SK-N-SH (cell line): Measurements from ENCODE around the gene STARD10. TPM values are rescaled to one million over a fixed set of nuclear protein-coding genes. Genes with fewer than 3 reads are reported as not detected.

Experiments used
- CTCF ChIA-PET: fragments of 300-600, 350-600 bp; formaldehyde crosslinking; extraction: SDS; loops from one replicate; lab custom pipeline; 2021; lab: Yijun Ruan, JAX
- POLR2A ChIA-PET: fragments of 350-600 bp; sonication (Branson Sonifier 250); formaldehyde crosslinking; extraction: SDS; loops from one replicate; lab custom pipeline; 2020; ENCODE audit warnings: antibody characterized with exemption, inconsistent platforms; lab: Yijun Ruan, JAX
- DNase-seq: peaks from one replicate; pipeline ENCODE4 v3.0.0; 2012
- H2AFZ ChIP-seq: fragments of 200-600 bp; sonication (generic); 2 replicates; pipeline ENCODE4 v1.8.1; 2016; ENCODE audit warnings: antibody characterized with exemption, mild to moderate bottlenecking, low read depth
- H3F3A ChIP-seq: fragments of 200-600 bp; sonication (generic); replicated peaks from 2 replicates; pipeline ENCODE3; 2016; ENCODE audit warnings: antibody characterized with exemption, mild to moderate bottlenecking; ENCODE audit not compliant: insufficient read depth
- H3K27ac ChIP-seq, 2 experiments: fragments of 200-500 bp in 1 of 2; fragments of 200-600 bp in 1 of 2; sonication (Bioruptor generic) in 1 of 2; sonication (generic), shearing (Covaris generic) in 1 of 2; 2 replicates each; pipeline versions ENCODE4 v1.5.1 to v1.6.1; 2014 to 2016; ENCODE audit warnings: low read depth in 2 of 2, inconsistent platforms in 1 of 2, low read length in 1 of 2, mild to moderate bottlenecking in 1 of 2, mixed read lengths in 1 of 2
- H3K27me3 ChIP-seq: fragments of 200-600 bp; sonication (generic), shearing (Covaris generic); 2 replicates; pipeline ENCODE4 v1.6.1; 2016; ENCODE audit warnings: mixed run types; ENCODE audit not compliant: insufficient read depth
- H3K36me3 ChIP-seq, 2 experiments: fragments of 200-500 bp in 1 of 2; fragments of 200-600 bp in 1 of 2; sonication (Bioruptor generic) in 1 of 2; sonication (generic) in 1 of 2; replicated peaks in 1 of 2; 2 replicates each; pipeline versions ENCODE3 to v1.5.1; 2014 to 2016; ENCODE audit warnings: low read length in 1 of 2, mild to moderate bottlenecking in 1 of 2; ENCODE audit not compliant: insufficient read depth in 2 of 2, control insufficient read depth in 1 of 2
- H3K4me1 ChIP-seq, 2 experiments: fragments of 200-500 bp in 1 of 2; fragments of 200-600 bp in 1 of 2; sonication (Bioruptor generic) in 1 of 2; sonication (generic), shearing (Covaris generic) in 1 of 2; 2 replicates each; pipeline versions ENCODE4 v1.5.1 to v1.6.1; 2014 to 2016; ENCODE audit warnings: low read depth in 1 of 2, low read length in 1 of 2, mixed run types in 1 of 2; ENCODE audit not compliant: insufficient read depth in 2 of 2, control insufficient read depth in 1 of 2
- H3K4me2 ChIP-seq: fragments of 200-600 bp; sonication (generic), shearing (Covaris generic); 2 replicates; pipeline ENCODE4 v1.6.1; 2017; ENCODE audit warnings: mixed run types
- H3K4me3 ChIP-seq, 2 experiments: fragments of 200-500 bp in 1 of 2; fragments of 200-600 bp in 1 of 2; sonication (Bioruptor generic) in 1 of 2; sonication (generic), shearing (Covaris generic) in 1 of 2; 2 replicates each; pipeline versions ENCODE4 v1.5.1 to v1.8.1; 2014 to 2016; ENCODE audit warnings: low read depth in 2 of 2, inconsistent platforms in 1 of 2, low read length in 1 of 2, mild to moderate bottlenecking in 1 of 2, mixed read lengths in 1 of 2, moderate library complexity in 1 of 2
- H3K79me2 ChIP-seq: fragments of 200-600 bp; sonication (generic); 2 replicates; pipeline ENCODE4 v1.8.1; 2017; ENCODE audit warnings: mild to moderate bottlenecking; ENCODE audit not compliant: insufficient read depth
- H3K9ac ChIP-seq: fragments of 200-600 bp; sonication (generic); 2 replicates; pipeline ENCODE4 v1.6.1; 2017; ENCODE audit warnings: mixed run types
- H3K9me2 ChIP-seq: fragments of 200-600 bp; sonication (generic); 2 replicates; pipeline ENCODE4 v1.6.1; 2017; ENCODE audit warnings: mixed run types
- H3K9me3 ChIP-seq: fragments of 200-600 bp; sonication (generic); 2 replicates; pipeline ENCODE4 v1.6.1; 2017; ENCODE audit warnings: mixed run types, mild to moderate bottlenecking, moderate library complexity
- H4K20me1 ChIP-seq: fragments of 200-600 bp; sonication (generic); 2 replicates; pipeline ENCODE4 v1.6.1; 2017; ENCODE audit warnings: mild to moderate bottlenecking, mixed run types; ENCODE audit not compliant: insufficient read depth
- CHD2 ChIP-seq: fragments of 150-350 bp; IDR thresholded peaks from 2 replicates; pipeline ENCODE4 v1.6.1; 2018; ENCODE audit warnings: low read length; ENCODE audit not compliant: partially characterized antibody
- EP300 ChIP-seq, 2 experiments: IDR thresholded peaks; 2 replicates each; pipeline versions ENCODE4 v1.4.0 to v1.6.1; 2012; ENCODE audit warnings: borderline replicate concordance in 1 of 2, low read depth in 1 of 2, low read length in 1 of 2
- FOSL2 ChIP-seq: IDR thresholded peaks from 2 replicates; pipeline ENCODE4 v1.4.0; 2012; ENCODE audit warnings: low read depth, mild to moderate bottlenecking, moderate library complexity, borderline replicate concordance
- FOXM1 ChIP-seq: IDR thresholded peaks from 2 replicates; pipeline ENCODE4 v1.4.0; 2012; ENCODE audit warnings: low read depth, mild to moderate bottlenecking
- GATA2 ChIP-seq: sonication (generic); formaldehyde crosslinking; IDR thresholded peaks from 2 replicates; pipeline ENCODE4 v1.5.0; 2020; ENCODE audit warnings: mild to moderate bottlenecking, missing genetic modification reagents
- JUND ChIP-seq: IDR thresholded peaks from 2 replicates; pipeline ENCODE4 v1.4.0; 2012
- NRF1 ChIP-seq: IDR thresholded peaks from 2 replicates; pipeline ENCODE4 v1.6.1; 2012; ENCODE audit warnings: low read depth, mild to moderate bottlenecking, low read length
- RCOR1 ChIP-seq: fragments of 150-350 bp; IDR thresholded peaks from 2 replicates; pipeline ENCODE4 v1.6.1; 2017; ENCODE audit warnings: antibody characterized with exemption, low read length
- RFX5 ChIP-seq: IDR thresholded peaks from 2 replicates; pipeline ENCODE4 v1.6.1; 2012; ENCODE audit warnings: mild to moderate bottlenecking, improper control_type of control experiment, low read length
- RXRA ChIP-seq: IDR thresholded peaks from 2 replicates; pipeline ENCODE4 v1.4.0; 2012; ENCODE audit warnings: low read depth, mild to moderate bottlenecking, borderline replicate concordance
- SMC3 ChIP-seq: IDR thresholded peaks from 2 replicates; pipeline ENCODE4 v1.6.1; 2012; ENCODE audit warnings: low read depth, low read length, improper control_type of control experiment
- TCF12 ChIP-seq: IDR thresholded peaks from 2 replicates; pipeline ENCODE4 v1.4.0; 2012
- TEAD4 ChIP-seq: IDR thresholded peaks from 2 replicates; pipeline ENCODE4 v1.4.0; 2012; ENCODE audit warnings: mild to moderate bottlenecking, borderline replicate concordance; ENCODE audit not compliant: insufficient read depth
- YY1 ChIP-seq: IDR thresholded peaks from 2 replicates; pipeline ENCODE4 v1.4.0; 2012; ENCODE audit warnings: low read depth, mild to moderate bottlenecking
- WGBS: methylation state at CpG from one replicate; pipeline ENCODE4 v1.1.6; 2017; ENCODE audit warnings: low lambda C conversion rate; 5-methylcytosine and 5-hydroxymethylcytosine counted together
- polyA plus RNA-seq, 3 experiments: library from polyadenylated mRNA; depleted of rRNA; stranded (reverse); fragments of >200 nt; gene quantifications; 2 replicates each; pipeline ENCODE4 v1.2.3, GENCODE V29; 2012
- TF ChIP-seq, protein P1 (sequence below): IDR thresholded peaks from 2 replicates; pipeline ENCODE4 v1.4.0; 2012; ENCODE audit warnings: low read depth, borderline replicate concordance
- TF ChIP-seq, protein P2 (sequence below): IDR thresholded peaks from 2 replicates; pipeline ENCODE4; 2012
- TF ChIP-seq, protein P3 (sequence below): fragments of 150-350 bp; IDR thresholded peaks from 2 replicates; pipeline ENCODE4 v1.6.1; 2017; ENCODE audit warnings: antibody characterized with exemption, low read length, low read depth, borderline replicate concordance
- TF ChIP-seq, protein P4 (sequence below): IDR thresholded peaks from 2 replicates; pipeline ENCODE4 v1.4.0; 2012; ENCODE audit warnings: low read depth
- TF ChIP-seq, protein P5 (sequence below): fragments of 200-600 bp; sonication (generic); IDR thresholded peaks from 2 replicates; pipeline ENCODE4 v1.6.1; 2017; ENCODE audit warnings: antibody characterized with exemption, mild to moderate bottlenecking, moderate library complexity

STARD10 gene
- polyA plus RNA-seq, 1 of the 3 experiments (the other 2 are of a cell fraction), result 47.7 TPM

DNA sequence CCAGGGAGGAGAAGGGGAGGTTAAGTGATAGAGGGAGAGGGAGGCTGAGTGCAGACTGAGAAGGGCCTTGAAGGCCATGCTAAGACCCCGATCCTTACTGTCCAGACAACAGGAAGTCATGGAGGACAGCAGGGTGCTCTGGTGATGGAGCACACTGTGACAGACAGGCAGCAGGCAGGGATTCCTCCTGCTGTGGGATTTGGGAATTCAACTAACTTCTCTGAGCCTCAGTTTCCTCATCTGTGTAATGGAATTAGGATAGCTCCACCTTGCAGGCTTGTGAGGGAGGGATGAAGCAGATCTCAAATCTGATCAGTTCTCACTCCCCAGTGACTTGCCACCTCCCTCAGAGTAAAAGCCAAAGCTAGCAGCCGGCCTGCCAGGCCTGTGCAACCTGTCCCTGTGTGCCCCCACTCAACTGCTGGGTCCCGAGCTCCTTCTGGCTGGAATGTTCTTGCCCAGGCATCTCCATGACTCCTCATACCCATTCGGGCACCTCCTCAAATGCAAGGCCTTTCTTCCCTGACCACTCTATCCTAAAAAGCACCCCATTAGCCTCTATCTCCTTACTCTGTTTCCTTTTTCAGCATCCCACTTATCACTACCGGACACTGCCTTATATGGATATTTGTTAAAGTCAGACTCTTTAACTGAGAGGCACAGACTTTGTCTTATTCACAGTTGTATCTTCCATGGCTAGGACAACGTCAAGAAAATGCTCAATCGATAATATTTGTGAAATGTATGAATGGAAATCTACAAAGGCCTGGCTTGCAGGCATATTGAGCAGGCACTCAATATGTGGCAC, 51.1 kb downstream of the STARD10 start (continued):
- TF ChIP-seq, protein P1, sequence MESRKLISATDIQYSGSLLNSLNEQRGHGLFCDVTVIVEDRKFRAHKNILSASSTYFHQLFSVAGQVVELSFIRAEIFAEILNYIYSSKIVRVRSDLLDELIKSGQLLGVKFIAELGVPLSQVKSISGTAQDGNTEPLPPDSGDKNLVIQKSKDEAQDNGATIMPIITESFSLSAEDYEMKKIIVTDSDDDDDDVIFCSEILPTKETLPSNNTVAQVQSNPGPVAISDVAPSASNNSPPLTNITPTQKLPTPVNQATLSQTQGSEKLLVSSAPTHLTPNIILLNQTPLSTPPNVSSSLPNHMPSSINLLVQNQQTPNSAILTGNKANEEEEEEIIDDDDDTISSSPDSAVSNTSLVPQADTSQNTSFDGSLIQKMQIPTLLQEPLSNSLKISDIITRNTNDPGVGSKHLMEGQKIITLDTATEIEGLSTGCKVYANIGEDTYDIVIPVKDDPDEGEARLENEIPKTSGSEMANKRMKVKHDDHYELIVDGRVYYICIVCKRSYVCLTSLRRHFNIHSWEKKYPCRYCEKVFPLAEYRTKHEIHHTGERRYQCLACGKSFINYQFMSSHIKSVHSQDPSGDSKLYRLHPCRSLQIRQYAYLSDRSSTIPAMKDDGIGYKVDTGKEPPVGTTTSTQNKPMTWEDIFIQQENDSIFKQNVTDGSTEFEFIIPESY, result no peak
- TF ChIP-seq, protein P2, sequence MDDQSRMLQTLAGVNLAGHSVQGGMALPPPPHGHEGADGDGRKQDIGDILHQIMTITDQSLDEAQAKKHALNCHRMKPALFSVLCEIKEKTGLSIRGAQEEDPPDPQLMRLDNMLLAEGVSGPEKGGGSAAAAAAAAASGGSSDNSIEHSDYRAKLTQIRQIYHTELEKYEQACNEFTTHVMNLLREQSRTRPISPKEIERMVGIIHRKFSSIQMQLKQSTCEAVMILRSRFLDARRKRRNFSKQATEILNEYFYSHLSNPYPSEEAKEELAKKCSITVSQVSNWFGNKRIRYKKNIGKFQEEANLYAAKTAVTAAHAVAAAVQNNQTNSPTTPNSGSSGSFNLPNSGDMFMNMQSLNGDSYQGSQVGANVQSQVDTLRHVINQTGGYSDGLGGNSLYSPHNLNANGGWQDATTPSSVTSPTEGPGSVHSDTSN, result no peak
- TF ChIP-seq GATA2, result no peak

DNA sequence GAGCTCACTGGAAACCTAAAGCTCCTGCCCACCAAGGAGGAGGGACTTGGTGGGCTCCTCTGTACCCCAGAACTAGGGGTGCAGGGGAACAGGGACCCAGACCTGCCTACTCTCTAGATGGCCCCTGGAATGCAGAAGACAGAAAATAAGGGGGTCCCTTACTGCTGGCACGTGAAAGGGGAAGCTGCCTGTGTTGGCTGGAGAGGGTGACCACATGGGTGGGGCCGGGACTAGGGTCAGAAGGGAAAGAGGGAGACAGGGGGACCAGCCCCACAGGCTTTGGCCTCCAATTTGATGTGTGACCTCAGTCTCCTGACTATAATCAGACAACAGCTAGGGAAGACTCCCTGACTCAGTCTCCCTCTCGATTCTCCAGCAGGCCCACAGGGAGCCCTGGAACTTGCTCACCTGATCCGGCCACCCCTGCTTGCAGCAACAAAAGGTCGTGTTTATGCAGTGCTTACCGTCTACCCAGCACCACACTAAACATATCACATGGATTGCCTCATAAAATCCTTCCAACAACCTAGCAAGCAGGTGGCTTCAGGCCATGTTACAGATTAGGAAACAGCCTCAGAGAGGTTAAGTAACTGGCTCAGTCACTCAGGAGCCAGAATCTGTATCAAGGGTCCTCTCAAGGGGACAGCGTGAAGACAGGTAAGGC, 51.9 kb downstream of the STARD10 start:
- Histone ChIP-seq H3K27me3 (no peaks in the 10 kb centered on the region), H3K79me2 (peaks cover 26% of the 10 kb centered on the region; the same call in 1 of the 2 replicates), H3K9me3 (no peaks in the 10 kb centered on the region), H3K4me3 (no peak overlapping the region), H3K4me2 (no peak overlapping the region), H3K36me3 (no peaks in the 10 kb centered on the region), H4K20me1 (no peaks in the 10 kb centered on the region; the same call in 1 of the 2 replicates), H3K9ac (no peak overlapping the region), H2AFZ (no peak overlapping the region), H3K27ac (no peak overlapping the region; a peak in 1 of 4 replicates), H3F3A (peaks cover 1% of the 10 kb centered on the region), H3K4me1 (peaks cover 5 to 67% of the 10 kb centered on the region in 2 experiments), H3K9me2 (no peaks in the 10 kb centered on the region)
- TF ChIP-seq EP300 (IDR thresholded peaks at IDR 0.05; ENCODE audit: borderline replicate concordance in 1 of 2, low read depth in 1 of 2, low read length in 1 of 2) (no peak), TEAD4 (no peak), RCOR1 (no peak), RXRA (no peak), SMC3 (no peak), RFX5 (no peak), YY1 (no peak), TCF12 (no peak), CHD2 (no peak), FOSL2 (no peak), FOXM1 (no peak), NRF1 (no peak), JUND (no peak)
- TF ChIP-seq, protein P3, sequence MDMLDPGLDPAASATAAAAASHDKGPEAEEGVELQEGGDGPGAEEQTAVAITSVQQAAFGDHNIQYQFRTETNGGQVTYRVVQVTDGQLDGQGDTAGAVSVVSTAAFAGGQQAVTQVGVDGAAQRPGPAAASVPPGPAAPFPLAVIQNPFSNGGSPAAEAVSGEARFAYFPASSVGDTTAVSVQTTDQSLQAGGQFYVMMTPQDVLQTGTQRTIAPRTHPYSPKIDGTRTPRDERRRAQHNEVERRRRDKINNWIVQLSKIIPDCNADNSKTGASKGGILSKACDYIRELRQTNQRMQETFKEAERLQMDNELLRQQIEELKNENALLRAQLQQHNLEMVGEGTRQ, result no peak
- TF ChIP-seq, protein P4, sequence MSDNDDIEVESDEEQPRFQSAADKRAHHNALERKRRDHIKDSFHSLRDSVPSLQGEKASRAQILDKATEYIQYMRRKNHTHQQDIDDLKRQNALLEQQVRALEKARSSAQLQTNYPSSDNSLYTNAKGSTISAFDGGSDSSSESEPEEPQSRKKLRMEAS, result no peak
- TF ChIP-seq, protein P5, sequence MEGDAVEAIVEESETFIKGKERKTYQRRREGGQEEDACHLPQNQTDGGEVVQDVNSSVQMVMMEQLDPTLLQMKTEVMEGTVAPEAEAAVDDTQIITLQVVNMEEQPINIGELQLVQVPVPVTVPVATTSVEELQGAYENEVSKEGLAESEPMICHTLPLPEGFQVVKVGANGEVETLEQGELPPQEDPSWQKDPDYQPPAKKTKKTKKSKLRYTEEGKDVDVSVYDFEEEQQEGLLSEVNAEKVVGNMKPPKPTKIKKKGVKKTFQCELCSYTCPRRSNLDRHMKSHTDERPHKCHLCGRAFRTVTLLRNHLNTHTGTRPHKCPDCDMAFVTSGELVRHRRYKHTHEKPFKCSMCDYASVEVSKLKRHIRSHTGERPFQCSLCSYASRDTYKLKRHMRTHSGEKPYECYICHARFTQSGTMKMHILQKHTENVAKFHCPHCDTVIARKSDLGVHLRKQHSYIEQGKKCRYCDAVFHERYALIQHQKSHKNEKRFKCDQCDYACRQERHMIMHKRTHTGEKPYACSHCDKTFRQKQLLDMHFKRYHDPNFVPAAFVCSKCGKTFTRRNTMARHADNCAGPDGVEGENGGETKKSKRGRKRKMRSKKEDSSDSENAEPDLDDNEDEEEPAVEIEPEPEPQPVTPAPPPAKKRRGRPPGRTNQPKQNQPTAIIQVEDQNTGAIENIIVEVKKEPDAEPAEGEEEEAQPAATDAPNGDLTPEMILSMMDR, result no peak
- ChIA-PET POLR2A (no interaction called here), CTCF (interaction anchor here (0.6 to 1.1 kb wide), 3 partner anchors 17 to 51 kb away, joined by 3 to 5 read pairs (median 3); no protein-coding TSS in a partner anchor)
- DNase-seq, result no peak
- 82% methylated on average over 5 of the region's 7 CpGs for WGBS
